ENCODE measurements around the gene TNKS1BP1.

GRCh38 chr11:57276971-57277675 is 47.6 kb downstream of the TNKS1BP1 start:
- no peak for TF ChIP-seq BHLHE40 (IDR thresholded peaks at IDR 0.05; ENCODE audit: borderline replicate concordance)
- no peak for TF ChIP-seq ELF4 (IDR thresholded peaks at IDR 0.05)
- TF ChIP-seq ZNF384 (IDR thresholded peaks at IDR 0.05) = no peak
- no peak for TF ChIP-seq FOXK2 (IDR thresholded peaks at IDR 0.05)
- no peak for TF ChIP-seq SP1 (IDR thresholded peaks at IDR 0.05)
- no peak for TF ChIP-seq TARDBP (IDR thresholded peaks at IDR 0.05)
- TF ChIP-seq SUZ12 (IDR thresholded peaks at IDR 0.05) = no peak
- TF ChIP-seq FOXA1 (IDR thresholded peaks at IDR 0.05) = no peak
- TF ChIP-seq FOXM1 (IDR thresholded peaks at IDR 0.05; ENCODE audit: borderline replicate concordance) = no peak
- TF ChIP-seq LEF1 (IDR thresholded peaks at IDR 0.05; ENCODE audit: borderline replicate concordance) = no peak
- no peak for TF ChIP-seq ARNT (IDR thresholded peaks at IDR 0.05)
- no peak for TF ChIP-seq HDGF (IDR thresholded peaks at IDR 0.05; ENCODE audit: borderline replicate concordance)
- TF ChIP-seq L3MBTL2 (conservative IDR thresholded peaks at IDR 0.05) = no peak
